Endothelial cell of umbilical vein (primary cell): Measurements from ENCODE around the gene POU6F1. TPM values are rescaled to one million over a fixed set of nuclear protein-coding genes. Genes with fewer than 3 reads are reported as not detected.

ENCODE experiments used
- BruUV-seq: library from RNA; stranded (reverse); fragments of 400-500 nt; replicated peaks from 2 replicates; lab custom pipeline; 2021; lab: Mats Ljungman, UMichigan
- CTCF ChIA-PET: fragments of 300-600, 350-600 bp; sonication (Branson Sonifier 250); formaldehyde crosslinking; loops from one replicate; lab custom pipeline; 2021; ENCODE audit warnings: antibody characterized with exemption, inconsistent platforms; lab: Charles Lee
- POLR2A ChIA-PET: fragments of 300-600, 350-600 bp; sonication (Branson Sonifier 250); formaldehyde crosslinking; loops from one replicate; lab custom pipeline; 2021; ENCODE audit warnings: antibody characterized with exemption, inconsistent platforms; lab: Charles Lee
- DNase-seq: peaks from one replicate; pipeline ENCODE4 v3.0.0-alpha.2; 2011; ENCODE audit warnings: low read depth, low spot score
- FAIRE-seq: peaks from 2 replicates; lab custom pipeline; 2011; peaks lifted over from hg19 to GRCh38; lab: Jason Lieb, UNC
- H2AFZ ChIP-seq: 2 replicates; pipeline ENCODE4 v1.6.0; 2012; ENCODE audit warnings: low read depth, low read length, control low read depth, inconsistent platforms
- H3K27ac ChIP-seq: 2 replicates; pipeline ENCODE4 v1.5.1; 2011; ENCODE audit warnings: low read depth, mild to moderate bottlenecking, control low read depth, low read length, moderate library complexity; ENCODE audit not compliant: insufficient read depth
- H3K27me3 ChIP-seq, 2 experiments: 2 replicates each; pipeline versions ENCODE4 v1.6.0 to v1.6.1; 2011; ENCODE audit warnings: low read length in 2 of 2, mixed read lengths in 1 of 2; ENCODE audit not compliant: control insufficient read depth in 2 of 2, insufficient read depth in 2 of 2
- H3K36me3 ChIP-seq, 2 experiments: 2 replicates in 1 of 2; 3 replicates in 1 of 2; pipeline ENCODE4 v1.5.1; 2011; ENCODE audit warnings: low read length in 2 of 2, mild to moderate bottlenecking in 1 of 2, moderate library complexity in 1 of 2; ENCODE audit not compliant: control insufficient read depth in 2 of 2, insufficient read depth in 2 of 2; ENCODE audit errors: extremely low read depth in 1 of 2
- H3K4me1 ChIP-seq: 3 replicates; pipeline ENCODE4 v1.5.1; 2011; ENCODE audit warnings: mild to moderate bottlenecking, low read length; ENCODE audit not compliant: control insufficient read depth, insufficient read depth; ENCODE audit errors: extremely low read depth
- H3K4me2 ChIP-seq: 2 replicates; pipeline ENCODE4 v1.6.1; 2011; ENCODE audit warnings: low read length, control low read depth, mixed read lengths; ENCODE audit not compliant: insufficient read depth
- H3K4me3 ChIP-seq, 3 experiments: fragments of 200-600 bp in 1 of 3; sonication (generic), shearing (Covaris generic) in 1 of 3; replicated peaks in 1 of 3; 2 replicates each; pipeline ENCODE4 v1.5.1; 2011 to 2016; ENCODE audit warnings: control low read depth in 3 of 3, low read length in 3 of 3, mild to moderate bottlenecking in 2 of 3, inconsistent platforms in 1 of 3, low read depth in 1 of 3, moderate library complexity in 1 of 3; ENCODE audit not compliant: insufficient read depth in 1 of 3
- H3K79me2 ChIP-seq: 2 replicates; pipeline ENCODE4 v1.6.0; 2012; ENCODE audit warnings: low read length, inconsistent platforms; ENCODE audit not compliant: control insufficient read depth, insufficient read depth
- H3K9ac ChIP-seq: replicated peaks from 2 replicates; pipeline ENCODE3; 2011; ENCODE audit warnings: low read length, control low read depth; ENCODE audit not compliant: insufficient read depth; ENCODE audit errors: extremely low read depth
- H3K9me1 ChIP-seq: replicated peaks from 3 replicates; pipeline ENCODE4 v1.6.0; 2011; ENCODE audit warnings: mild to moderate bottlenecking, low read length; ENCODE audit not compliant: control insufficient read depth, insufficient read depth; ENCODE audit errors: extremely low read depth
- H3K9me3 ChIP-seq: replicated peaks from 2 replicates; pipeline ENCODE4 v1.5.1; 2012; ENCODE audit warnings: low read length, inconsistent platforms; ENCODE audit not compliant: control insufficient read depth, insufficient read depth
- H4K20me1 ChIP-seq: replicated peaks from 2 replicates; pipeline ENCODE3; 2011; ENCODE audit warnings: mild to moderate bottlenecking, low read length; ENCODE audit not compliant: control insufficient read depth, insufficient read depth; ENCODE audit errors: extremely low read depth
- EZH2 ChIP-seq: IDR thresholded peaks from 2 replicates; pipeline ENCODE4 v1.6.1; 2012; ENCODE audit warnings: borderline replicate concordance, low read depth, mild to moderate bottlenecking, moderate library complexity, low read length, inconsistent platforms; ENCODE audit not compliant: severe bottlenecking
- FOS ChIP-seq: IDR thresholded peaks from 2 replicates; pipeline ENCODE4 v1.6.1; 2011; ENCODE audit warnings: mild to moderate bottlenecking, low read length, moderate library complexity, borderline replicate concordance; ENCODE audit not compliant: insufficient read depth
- GATA2 ChIP-seq: IDR thresholded peaks from 2 replicates; pipeline ENCODE4 v1.7.0; 2011; ENCODE audit warnings: low read depth, mild to moderate bottlenecking, moderate library complexity, mixed read lengths, low read length; ENCODE audit not compliant: insufficient read length, insufficient read depth
- JUN ChIP-seq: IDR thresholded peaks from 2 replicates; pipeline ENCODE4 v1.6.1; 2011; ENCODE audit warnings: borderline replicate concordance, low read depth; ENCODE audit not compliant: insufficient read length, insufficient read depth
- MYC ChIP-seq: IDR thresholded peaks from one replicate; pipeline ENCODE4 v1.6.1; 2011; ENCODE audit warnings: mild to moderate bottlenecking, low read depth, low read length
- POLR2A ChIP-seq: IDR thresholded peaks from 2 replicates; pipeline ENCODE4 v1.6.1; 2012; ENCODE audit warnings: low read depth, mild to moderate bottlenecking, control low read depth, low read length
- POLR2AphosphoS5 ChIP-seq: IDR thresholded peaks from 2 replicates; pipeline ENCODE4 v1.6.1; 2012; ENCODE audit warnings: low read depth, mild to moderate bottlenecking, control low read depth, low read length, moderate library complexity; ENCODE audit not compliant: insufficient read depth
- dilution Hi-C: fragments of 300-500 bp; cut with MboI; formaldehyde crosslinking; loops from one replicate; pipeline ENCODE4 v1.15.0; 2019; ENCODE audit warnings: low sequenced_read_pairs; ENCODE audit not compliant: extremely low pct_ligation_motif_present
- intact Hi-C: fragments of 100-400 bp; cut with micrococcal nuclease; formaldehyde crosslinking; loops from one replicate; pipeline ENCODE4 v1.10.0; 2022
- polyA plus RNA-seq, 4 experiments: library from polyadenylated mRNA; depleted of rRNA in 3 of 4; stranded (reverse) in 3 of 4; unstranded in 1 of 4; fragments of >200 nt; gene quantifications; 2 replicates each; pipeline versions ENCODE4 v1.2.1 to v1.2.3, GENCODE V29; 2011 to 2012; ENCODE audit warnings: missing spikeins in 1 of 4
- total RNA-seq: library from RNA; stranded (reverse); gene quantifications from 2 replicates; pipeline ENCODE4 v1.2.3, GENCODE V29; 2021
- TF ChIP-seq, protein P1 (sequence below): IDR thresholded peaks from 2 replicates; pipeline ENCODE4 v1.6.1; 2011; ENCODE audit not compliant: insufficient read depth, insufficient read length
- TF ChIP-seq, protein P2 (sequence below), 2 donors: IDR thresholded peaks; 1 replicate in 1 of 2; 2 replicates in 1 of 2; pipeline ENCODE4 v1.5.1; 2011; ENCODE audit warnings: low read length in 2 of 2, mild to moderate bottlenecking in 2 of 2, moderate library complexity in 2 of 2, control low read depth in 1 of 2, inconsistent platforms in 1 of 2, low read depth in 1 of 2; ENCODE audit not compliant: insufficient read depth in 1 of 2; ENCODE audit errors: extremely low read depth in 1 of 2

POU6F1 gene
- total and polyA plus RNA-seq, 2 donors (not counting 3 experiments of a cell fraction or from before 2014, with no cell fraction given) = 5.4 to 14.4 TPM

- dilution Hi-C loops (no loop called here), intact Hi-C loops (no loop called here)
- no TSS peak for BruUV-seq
- Histone ChIP-seq H2AFZ (no peak overlapping the region), H3K9ac (no peak overlapping the region), H3K9me1 (no peaks in the 10 kb centered on the region), H3K36me3 (peaks cover 16 to 29% of the 10 kb centered on the region in 2 experiments), H3K27ac (no peak overlapping the region), H3K9me3 (no peaks in the 10 kb centered on the region), H3K4me1 (peaks cover 16% of the 10 kb centered on the region), H3K79me2 (peaks cover 19% of the 10 kb centered on the region), H4K20me1 (no peaks in the 10 kb centered on the region), H3K27me3 (no peaks in the 10 kb centered on the region), H3K4me2 (no peak overlapping the region), H3K4me3 (no peak overlapping the region)
- DNase-seq = no peak
- ChIA-PET POLR2A (interaction anchor here (0.6 kb wide), 1 partner anchor 10 kb away, joined by 3 read pairs; no protein-coding TSS in a partner anchor), CTCF (interaction anchor here (1.6 to 2.5 kb wide), 3 partner anchors 12 to 100 kb away, joined by 6 to 10 read pairs (median 8); partner anchors contain the start of gene POU6F1)
- TF ChIP-seq JUN = no peak
- TF ChIP-seq GATA2 = no peak
- TF ChIP-seq, protein P1, sequence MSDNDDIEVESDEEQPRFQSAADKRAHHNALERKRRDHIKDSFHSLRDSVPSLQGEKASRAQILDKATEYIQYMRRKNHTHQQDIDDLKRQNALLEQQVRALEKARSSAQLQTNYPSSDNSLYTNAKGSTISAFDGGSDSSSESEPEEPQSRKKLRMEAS = no peak
- TF ChIP-seq MYC = no peak
- TF ChIP-seq POLR2AphosphoS5 = no peak
- TF ChIP-seq, protein P2, sequence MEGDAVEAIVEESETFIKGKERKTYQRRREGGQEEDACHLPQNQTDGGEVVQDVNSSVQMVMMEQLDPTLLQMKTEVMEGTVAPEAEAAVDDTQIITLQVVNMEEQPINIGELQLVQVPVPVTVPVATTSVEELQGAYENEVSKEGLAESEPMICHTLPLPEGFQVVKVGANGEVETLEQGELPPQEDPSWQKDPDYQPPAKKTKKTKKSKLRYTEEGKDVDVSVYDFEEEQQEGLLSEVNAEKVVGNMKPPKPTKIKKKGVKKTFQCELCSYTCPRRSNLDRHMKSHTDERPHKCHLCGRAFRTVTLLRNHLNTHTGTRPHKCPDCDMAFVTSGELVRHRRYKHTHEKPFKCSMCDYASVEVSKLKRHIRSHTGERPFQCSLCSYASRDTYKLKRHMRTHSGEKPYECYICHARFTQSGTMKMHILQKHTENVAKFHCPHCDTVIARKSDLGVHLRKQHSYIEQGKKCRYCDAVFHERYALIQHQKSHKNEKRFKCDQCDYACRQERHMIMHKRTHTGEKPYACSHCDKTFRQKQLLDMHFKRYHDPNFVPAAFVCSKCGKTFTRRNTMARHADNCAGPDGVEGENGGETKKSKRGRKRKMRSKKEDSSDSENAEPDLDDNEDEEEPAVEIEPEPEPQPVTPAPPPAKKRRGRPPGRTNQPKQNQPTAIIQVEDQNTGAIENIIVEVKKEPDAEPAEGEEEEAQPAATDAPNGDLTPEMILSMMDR (IDR thresholded peaks at IDR 0.05; ENCODE audit: extremely low read depth in 1 of 2, insufficient read depth in 1 of 2, low read depth in 1 of 2, low read length in 2 of 2) = no peak
- TF ChIP-seq FOS = no peak
- TF ChIP-seq POLR2A = no peak
- TF ChIP-seq EZH2 = no peak
- FAIRE-seq = no peak
These were observed 23.1 kb upstream of the POU6F1 start for GRCh38 chr12:51240971-51241370.
